GM12875 (cell line): ENCODE data around the gene CIITA.

ENCODE experiments used
- H3K4me3 ChIP-seq: one replicate; pipeline ENCODE4 v1.5.1; 2011; ENCODE audit warnings: low read depth, low read length, control low read depth
- CTCF ChIP-seq: IDR thresholded peaks from 2 replicates; pipeline ENCODE4 v1.5.1; 2011; ENCODE audit warnings: low read depth, mild to moderate bottlenecking, control low read depth, inconsistent platforms, low read length, moderate library complexity, borderline replicate concordance; ENCODE audit not compliant: insufficient read depth

CIITA gene

GRCh38 chr16:10871157-10871991 is 5.6 kb upstream of the CIITA start:
- no peak for TF ChIP-seq CTCF
- H3K4me3 ChIP-seq, result no peak overlapping the region

GRCh38 chr16:10876315-10876714 is 687 bp upstream of the CIITA start:
- no peak for TF ChIP-seq CTCF
- H3K4me3 ChIP-seq, result peak overlapping the region; percentile 43

- TF ChIP-seq CTCF, result peak; percentile 25; the same call in 1 of the 2 replicates
- H3K4me3 ChIP-seq, result peak overlapping the region; percentile 84
These were observed 507 bp downstream of the CIITA start for GRCh38 chr16:10877472-10877946.

- peak overlapping the region; percentile 84 for H3K4me3 ChIP-seq
- TF ChIP-seq CTCF, result no peak
These were observed 1.3 kb downstream of the CIITA start for GRCh38 chr16:10878328-10878643.

GRCh38 chr16:10878644-10879501 is 1.9 kb downstream of the CIITA start:
- no peak for TF ChIP-seq CTCF

GRCh38 chr16:10879681-10880589 is 2.9 kb downstream of the CIITA start:
- TF ChIP-seq CTCF, result no peak
- peak overlapping the region; percentile 84 for H3K4me3 ChIP-seq

More at GRCh38 chr16:10878644-10879501, 1.9 kb downstream of the CIITA start:
- H3K4me3 ChIP-seq, result peak overlapping the region; percentile 84
